Neural progenitor cell (in vitro differentiated cells): ENCODE data around the gene BRDT. TPM values are rescaled to one million over a fixed set of nuclear protein-coding genes. Genes with fewer than 3 reads are reported as not detected.
"Not testable (repeated sequence)": the region's sequence is repeated elsewhere in the genome, so short reads cannot be mapped to it uniquely, and the experiment has no call there.

Experiments used
- DNase-seq: peaks from one replicate; pipeline ENCODE4 v3.0.0-alpha.2; 2016; ENCODE audit warnings: low spot score
- H2AFZ ChIP-seq: fragments of 200-600 bp; sonication (generic); replicated peaks from 2 replicates; pipeline ENCODE4 v1.6.1; 2016; ENCODE audit warnings: antibody characterized with exemption
- H3F3A ChIP-seq: fragments of 200-600 bp; sonication (generic); 2 replicates; pipeline ENCODE4 v1.6.1; 2016; ENCODE audit warnings: antibody characterized with exemption, low read depth
- H3K27ac ChIP-seq: fragments of 200-600 bp; sonication (generic); 2 replicates; pipeline ENCODE4 v1.5.1; 2016; ENCODE audit warnings: mild to moderate bottlenecking
- H3K27me3 ChIP-seq: fragments of 200-600 bp; sonication (generic); 2 replicates; pipeline ENCODE4 v1.6.1; 2016; ENCODE audit warnings: mild to moderate bottlenecking, moderate library complexity
- H3K36me3 ChIP-seq: fragments of 200-600 bp; sonication (generic); 2 replicates; pipeline ENCODE4 v1.5.1; 2016
- H3K4me1 ChIP-seq: fragments of 200-600 bp; sonication (generic); 2 replicates; pipeline ENCODE4 v1.6.1; 2016; ENCODE audit warnings: mixed run types
- H3K4me2 ChIP-seq: fragments of 200-600 bp; sonication (generic); 2 replicates; pipeline ENCODE4 v1.6.1; 2016
- H3K4me3 ChIP-seq: fragments of 200-600 bp; sonication (generic); 2 replicates; pipeline ENCODE4 v1.5.1; 2016
- H3K79me2 ChIP-seq: fragments of 200-600 bp; sonication (generic); 2 replicates; pipeline ENCODE4 v1.6.1; 2016; ENCODE audit warnings: low read depth
- H3K9ac ChIP-seq: fragments of 200-600 bp; sonication (generic); 2 replicates; pipeline ENCODE4 v1.6.1; 2016
- H3K9me3 ChIP-seq: fragments of 200-600 bp; sonication (generic); 2 replicates; pipeline ENCODE4 v1.5.1; 2016; ENCODE audit warnings: low read depth
- H4K20me1 ChIP-seq: fragments of 200-600 bp; sonication (generic); 2 replicates; pipeline ENCODE4 v1.6.1; 2016; ENCODE audit warnings: low read depth
- H3K27ac Mint-ChIP-seq: 3 replicates; pipeline ENCODE4 v1.8.0; 2021; ENCODE audit warnings: mixed read lengths
- H3K27me3 Mint-ChIP-seq: 2 replicates; pipeline ENCODE4 v1.8.0; 2022; ENCODE audit warnings: low read depth, mild to moderate bottlenecking, inconsistent platforms, moderate library complexity, mixed read lengths; ENCODE audit not compliant: insufficient read depth
- H3K36me3 Mint-ChIP-seq: 3 replicates; pipeline ENCODE4 v1.8.0; 2021; ENCODE audit warnings: mixed read lengths
- H3K4me1 Mint-ChIP-seq: 3 replicates; pipeline ENCODE4 v1.8.0; 2021; ENCODE audit warnings: mixed read lengths
- H3K4me3 Mint-ChIP-seq: 3 replicates; pipeline ENCODE4 v1.8.0; 2021; ENCODE audit warnings: mild to moderate bottlenecking, moderate library complexity, mixed read lengths
- H3K9me3 Mint-ChIP-seq: 3 replicates; pipeline ENCODE4 v1.8.0; 2020; ENCODE audit warnings: mixed read lengths
- EZH2 ChIP-seq: fragments of 200-600 bp; sonication (generic); IDR thresholded peaks from 2 replicates; pipeline ENCODE4 v1.6.1; 2017; ENCODE audit warnings: antibody characterized with exemption, mild to moderate bottlenecking, moderate library complexity
- EZH2phosphoT487 ChIP-seq: fragments of 200-600 bp; sonication (generic); IDR thresholded peaks from 2 replicates; pipeline ENCODE4 v1.6.1; 2017; ENCODE audit warnings: antibody characterized with exemption
- total RNA-seq: library from RNA; depleted of rRNA; stranded (reverse); fragments of >200 nt; gene quantifications from 2 replicates; pipeline ENCODE4 v1.2.3, GENCODE V29; 2015; ENCODE audit warnings: low replicate concordance
- TF ChIP-seq, protein P1 (sequence below): fragments of 200-600 bp; sonication (generic); IDR thresholded peaks from 2 replicates; pipeline ENCODE4 v1.5.1; 2017; ENCODE audit warnings: antibody characterized with exemption, mild to moderate bottlenecking

Gene BRDT
- total RNA-seq, 1 donor from 2014 or later = not detected

DNA sequence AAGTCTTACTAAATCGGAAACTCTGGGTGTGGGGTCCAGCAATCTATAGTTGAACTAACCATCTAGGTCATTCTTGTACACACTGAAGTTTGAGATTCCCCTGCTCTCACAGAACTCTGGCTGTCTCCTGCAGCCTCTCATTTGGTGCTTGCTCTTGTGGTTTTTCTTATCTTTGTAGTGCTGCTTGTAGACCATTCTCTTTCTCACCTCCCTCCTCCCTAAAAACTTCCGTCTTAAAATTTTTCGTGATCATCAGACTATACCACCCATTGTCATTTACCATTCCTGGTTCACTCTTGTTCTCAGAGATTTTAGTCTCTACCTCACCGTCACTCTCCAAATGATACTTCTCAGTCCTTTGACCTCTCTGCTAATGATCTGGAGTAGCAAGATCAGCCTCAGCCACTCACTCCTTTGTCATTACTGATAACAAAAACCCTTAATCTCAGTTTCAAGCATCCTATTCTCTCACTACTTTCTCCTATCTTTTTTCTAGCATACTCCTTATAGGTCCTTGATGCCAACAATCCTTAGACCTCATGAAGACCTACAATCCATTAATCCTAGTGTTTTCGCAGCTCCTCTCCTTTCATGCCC, 67.6 kb downstream of the BRDT start:
- H3K27ac ChIP-seq = no peak overlapping the region
- no peaks in the 10 kb centered on the region for H3K79me2 ChIP-seq
- H3K36me3 Mint-ChIP-seq = no peaks in the 10 kb centered on the region
- H3K4me3 ChIP-seq = no peak overlapping the region
- peaks cover 4% of the 10 kb centered on the region for H3K36me3 ChIP-seq
- H2AFZ ChIP-seq = no peak overlapping the region
- H4K20me1 ChIP-seq = no peaks in the 10 kb centered on the region
- H3K9ac ChIP-seq = no peak overlapping the region
- H3K9me3 ChIP-seq = no peaks in the 10 kb centered on the region
- H3K27ac Mint-ChIP-seq = no peak overlapping the region
- H3K4me1 ChIP-seq = no peaks in the 10 kb centered on the region
- H3K27me3 ChIP-seq = no peaks in the 10 kb centered on the region
- peaks cover 6% of the 10 kb centered on the region for H3K9me3 Mint-ChIP-seq
- H3K27me3 Mint-ChIP-seq = no peaks in the 10 kb centered on the region
- H3K4me3 Mint-ChIP-seq = no peak overlapping the region
- no peaks in the 10 kb centered on the region for H3F3A ChIP-seq
- H3K4me1 Mint-ChIP-seq = no peaks in the 10 kb centered on the region
- TF ChIP-seq, protein P1, sequence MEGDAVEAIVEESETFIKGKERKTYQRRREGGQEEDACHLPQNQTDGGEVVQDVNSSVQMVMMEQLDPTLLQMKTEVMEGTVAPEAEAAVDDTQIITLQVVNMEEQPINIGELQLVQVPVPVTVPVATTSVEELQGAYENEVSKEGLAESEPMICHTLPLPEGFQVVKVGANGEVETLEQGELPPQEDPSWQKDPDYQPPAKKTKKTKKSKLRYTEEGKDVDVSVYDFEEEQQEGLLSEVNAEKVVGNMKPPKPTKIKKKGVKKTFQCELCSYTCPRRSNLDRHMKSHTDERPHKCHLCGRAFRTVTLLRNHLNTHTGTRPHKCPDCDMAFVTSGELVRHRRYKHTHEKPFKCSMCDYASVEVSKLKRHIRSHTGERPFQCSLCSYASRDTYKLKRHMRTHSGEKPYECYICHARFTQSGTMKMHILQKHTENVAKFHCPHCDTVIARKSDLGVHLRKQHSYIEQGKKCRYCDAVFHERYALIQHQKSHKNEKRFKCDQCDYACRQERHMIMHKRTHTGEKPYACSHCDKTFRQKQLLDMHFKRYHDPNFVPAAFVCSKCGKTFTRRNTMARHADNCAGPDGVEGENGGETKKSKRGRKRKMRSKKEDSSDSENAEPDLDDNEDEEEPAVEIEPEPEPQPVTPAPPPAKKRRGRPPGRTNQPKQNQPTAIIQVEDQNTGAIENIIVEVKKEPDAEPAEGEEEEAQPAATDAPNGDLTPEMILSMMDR = no peak
- TF ChIP-seq EZH2phosphoT487 (no peak), EZH2 (no peak)
- H3K4me2 ChIP-seq = no peak overlapping the region
- DNase-seq = no peak

DNA sequence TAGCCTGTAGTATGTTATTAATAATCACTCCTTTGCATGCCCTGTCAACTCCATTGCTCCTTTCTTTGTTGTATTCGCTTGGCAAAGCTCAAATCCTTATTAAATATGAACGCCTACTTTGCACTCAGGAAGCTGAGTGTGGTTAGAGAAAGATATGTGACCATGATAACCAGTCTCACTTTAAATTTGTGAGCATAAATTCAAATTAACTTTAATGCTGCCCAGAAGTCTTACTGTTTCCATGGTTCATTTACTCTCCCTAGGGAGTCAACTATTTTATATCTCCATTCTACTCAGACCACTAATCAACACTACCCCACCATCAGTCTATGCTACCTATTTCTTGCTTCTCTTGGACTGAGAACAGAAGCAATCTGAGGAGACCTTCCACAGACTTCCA, 68.5 kb downstream of the BRDT start:
- H3K9me3 ChIP-seq = no peaks in the 10 kb centered on the region
- H3K4me1 ChIP-seq = no peaks in the 10 kb centered on the region
- Mint-ChIP-seq H3K36me3 (no peaks in the 10 kb centered on the region), H3K4me1 (no peaks in the 10 kb centered on the region), H3K4me3 (no peak overlapping the region), H3K27me3 (no peaks in the 10 kb centered on the region), H3K9me3 (peaks cover 9% of the 10 kb centered on the region), H3K27ac (no peak overlapping the region)
- H3K9ac ChIP-seq = no peak overlapping the region
- H3K36me3 ChIP-seq = peaks cover 5% of the 10 kb centered on the region
- no peak overlapping the region for H3K4me3 ChIP-seq
- H3K4me2 ChIP-seq = no peak overlapping the region
- H3K79me2 ChIP-seq = no peaks in the 10 kb centered on the region
- H2AFZ ChIP-seq = no peak overlapping the region
- H3K27me3 ChIP-seq = no peaks in the 10 kb centered on the region
- TF ChIP-seq, protein P1 = no peak
- TF ChIP-seq EZH2 = no peak
- no peak for TF ChIP-seq EZH2phosphoT487
- H3K27ac ChIP-seq = no peak overlapping the region
- no peaks in the 10 kb centered on the region for H4K20me1 ChIP-seq
- no peak for DNase-seq
- H3F3A ChIP-seq = no peaks in the 10 kb centered on the region

DNA sequence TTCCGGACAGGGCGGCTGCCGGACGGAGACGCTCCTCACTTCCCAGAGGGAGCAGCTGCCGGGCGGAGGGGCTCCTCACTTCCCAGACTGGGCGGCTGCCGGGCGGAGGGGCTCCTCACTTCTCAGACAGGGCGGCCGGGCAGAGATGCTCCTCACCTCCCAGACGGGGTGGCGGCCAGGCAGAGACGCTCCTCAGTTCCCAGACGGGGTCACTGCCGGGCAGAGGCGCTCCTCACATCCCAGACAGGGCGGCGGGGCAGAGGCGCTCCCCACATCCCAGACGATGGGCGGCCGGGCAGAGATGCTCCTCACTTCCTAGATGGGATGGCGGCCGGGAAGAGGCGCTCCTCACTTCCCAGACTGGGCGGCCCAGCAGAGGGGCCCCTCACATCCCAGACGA, 76.8 kb downstream of the BRDT start:
- DNase-seq, H3K4me3 Mint-ChIP-seq, H3K4me3 ChIP-seq, H3K79me2 ChIP-seq, H3K36me3 Mint-ChIP-seq, H3K4me2 ChIP-seq, H3F3A ChIP-seq, H2AFZ ChIP-seq, H3K27ac ChIP-seq, H3K27me3 Mint-ChIP-seq, H3K9ac ChIP-seq, H3K4me1 ChIP-seq, H3K36me3 ChIP-seq, H3K27ac Mint-ChIP-seq, H3K9me3 ChIP-seq, H4K20me1 ChIP-seq: not testable (repeated sequence)
- Mint-ChIP-seq H3K4me1 (peaks cover 11% of the 10 kb centered on the region), H3K9me3 (peaks cover 32% of the 10 kb centered on the region)
- peaks cover 22% of the 10 kb centered on the region for H3K27me3 ChIP-seq

DNA sequence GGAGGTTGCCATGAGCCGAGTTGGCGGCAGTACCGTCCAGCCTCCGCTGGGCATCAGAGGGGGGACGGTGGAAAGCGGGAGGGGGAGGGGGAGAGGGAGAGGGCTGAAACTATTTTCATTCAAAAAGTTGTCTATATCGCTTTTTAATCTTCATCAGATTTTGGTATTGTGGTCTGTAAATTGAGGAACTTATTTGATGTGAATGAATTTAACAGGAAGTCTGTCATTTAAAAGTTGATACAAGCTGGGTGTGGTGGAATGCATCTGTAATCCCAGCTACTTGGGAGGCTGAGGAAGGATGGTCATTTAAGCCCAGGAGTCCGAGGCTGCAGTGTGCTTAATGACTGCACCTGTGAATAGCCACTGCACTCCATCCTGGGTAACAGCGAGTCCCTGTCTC, 77.6 kb downstream of the BRDT start:
- H3K27ac Mint-ChIP-seq = no peak overlapping the region
- Histone ChIP-seq H3K4me2 (no peak overlapping the region), H3K4me1 (peaks cover 10% of the 10 kb centered on the region), H2AFZ (no peak overlapping the region), H4K20me1 (no peaks in the 10 kb centered on the region), H3K27me3 (peaks cover 24% of the 10 kb centered on the region), H3K36me3 (peaks cover under 1% of the 10 kb centered on the region), H3K9ac (no peak overlapping the region), H3F3A (no peaks in the 10 kb centered on the region), H3K9me3 (no peaks in the 10 kb centered on the region), H3K4me3 (no peak overlapping the region), H3K79me2 (no peaks in the 10 kb centered on the region), H3K27ac (no peak overlapping the region)
- peaks cover 18% of the 10 kb centered on the region for H3K4me1 Mint-ChIP-seq
- peaks cover 7% of the 10 kb centered on the region for H3K36me3 Mint-ChIP-seq
- no peak overlapping the region for H3K4me3 Mint-ChIP-seq
- TF ChIP-seq EZH2phosphoT487 = no peak
- TF ChIP-seq, protein P1 = no peak
- TF ChIP-seq EZH2 = no peak
- no peak for DNase-seq
- peaks cover 26% of the 10 kb centered on the region for H3K9me3 Mint-ChIP-seq
- peaks cover 6% of the 10 kb centered on the region for H3K27me3 Mint-ChIP-seq
